ENCODE data around the gene PPP2R5E.

Gene PPP2R5E

DNA sequence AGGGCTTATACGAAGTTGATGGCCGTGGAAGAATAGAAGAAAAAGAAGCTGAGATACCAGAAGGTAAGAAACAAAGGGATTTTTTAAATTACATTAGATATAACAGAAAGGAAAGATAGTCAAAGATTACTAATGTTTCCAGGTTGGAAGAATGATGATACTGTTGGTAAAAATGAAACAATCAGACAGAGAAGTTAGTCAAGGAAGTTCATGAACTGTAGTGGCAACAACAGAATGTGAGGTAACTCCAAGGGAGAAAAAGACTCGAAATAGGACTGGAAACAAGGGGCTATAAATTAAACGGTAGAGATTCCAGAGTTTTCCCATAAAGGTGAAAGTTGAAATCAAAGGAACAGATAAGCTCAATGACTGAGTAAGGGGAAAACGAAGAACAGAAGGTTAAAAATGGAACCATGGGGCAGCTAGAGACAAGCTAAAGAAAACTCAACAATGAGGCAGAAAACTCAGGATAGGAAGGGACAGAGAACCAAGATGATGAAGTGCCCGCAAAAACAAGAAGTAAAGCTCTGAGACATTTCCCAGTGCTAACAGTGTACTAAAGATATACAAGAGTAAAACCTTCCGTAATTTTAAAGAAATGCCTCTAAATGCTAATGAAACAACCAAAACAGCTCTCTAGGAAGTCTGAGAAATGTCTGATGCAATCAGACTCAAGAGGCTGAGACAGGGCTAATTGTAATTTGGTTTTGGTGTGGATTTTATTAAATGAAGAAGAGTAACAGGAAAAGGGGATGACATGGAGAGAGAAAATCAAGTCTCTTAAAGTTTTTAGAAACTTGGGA lies 70.0 kb downstream of the PPP2R5E start:
- Histone ChIP-seq H3K27ac (ENCODE audit: low read depth, low read length) (peak overlapping the region; percentile 66), H3K4me1 (ENCODE audit: control insufficient read depth, insufficient read depth, low read length) (peaks cover 26% of the 10 kb centered on the region), H3K9me3 (ENCODE audit: control insufficient read depth, insufficient read depth, low read depth, low read length) (no peaks in the 10 kb centered on the region), H3K36me3 (ENCODE audit: control insufficient read depth, insufficient read depth, low read length) (no peaks in the 10 kb centered on the region), H3K9ac (ENCODE audit: low read length) (no peak overlapping the region), H3K4me3 (ENCODE audit: low read depth, low read length) (no peak overlapping the region), H3K27me3 (ENCODE audit: control insufficient read depth, insufficient read depth, low read length) (no peaks in the 10 kb centered on the region)

DNA sequence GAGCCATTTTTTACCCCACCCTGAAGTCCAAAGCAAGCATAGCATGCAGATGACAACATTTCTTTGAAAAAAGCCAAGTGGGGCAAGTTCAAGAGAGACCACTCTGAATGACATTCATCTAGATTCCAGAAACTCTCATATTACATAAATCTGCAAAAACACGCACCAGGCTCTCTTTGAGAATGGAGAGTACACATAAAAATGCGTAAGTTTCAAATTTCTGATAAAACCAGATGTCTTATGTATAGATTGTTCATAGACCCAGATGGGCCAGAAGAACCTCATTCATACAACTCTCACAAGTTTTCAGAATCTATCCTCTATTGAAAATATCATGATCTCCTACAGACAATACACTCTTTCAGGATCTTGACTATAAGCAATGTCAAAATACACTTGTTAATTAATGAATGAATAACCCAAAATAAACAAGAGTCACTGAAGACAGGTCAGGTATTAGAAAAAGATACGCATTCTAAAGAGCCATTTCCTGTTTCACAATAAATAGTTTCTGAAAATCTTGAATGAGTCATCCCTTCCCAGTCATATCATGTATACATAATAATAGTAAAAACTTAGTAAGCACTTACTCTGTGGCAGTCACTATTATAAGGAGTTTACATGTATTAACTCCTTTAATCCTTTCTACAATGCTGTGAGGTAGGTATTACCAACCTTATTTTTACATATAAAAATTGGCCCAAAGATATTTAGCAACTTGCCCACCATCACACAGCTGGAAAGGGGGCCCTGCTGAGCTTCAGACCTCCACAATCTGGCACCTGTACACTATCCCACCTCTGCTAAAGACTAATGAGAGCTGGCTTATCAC lies 72.0 kb downstream of the PPP2R5E start:
- Histone ChIP-seq H3K9me3 (ENCODE audit: control insufficient read depth, insufficient read depth, low read depth, low read length) (no peaks in the 10 kb centered on the region), H3K4me3 (ENCODE audit: low read depth, low read length) (no peak overlapping the region), H3K9ac (ENCODE audit: low read length) (no peak overlapping the region), H3K27me3 (ENCODE audit: control insufficient read depth, insufficient read depth, low read length) (no peaks in the 10 kb centered on the region), H3K27ac (ENCODE audit: low read depth, low read length) (peak overlapping the region; percentile 35; the same call in 1 of the 2 replicates), H3K36me3 (ENCODE audit: control insufficient read depth, insufficient read depth, low read length) (no peaks in the 10 kb centered on the region), H3K4me1 (ENCODE audit: control insufficient read depth, insufficient read depth, low read length) (peaks cover 26% of the 10 kb centered on the region)

DNA sequence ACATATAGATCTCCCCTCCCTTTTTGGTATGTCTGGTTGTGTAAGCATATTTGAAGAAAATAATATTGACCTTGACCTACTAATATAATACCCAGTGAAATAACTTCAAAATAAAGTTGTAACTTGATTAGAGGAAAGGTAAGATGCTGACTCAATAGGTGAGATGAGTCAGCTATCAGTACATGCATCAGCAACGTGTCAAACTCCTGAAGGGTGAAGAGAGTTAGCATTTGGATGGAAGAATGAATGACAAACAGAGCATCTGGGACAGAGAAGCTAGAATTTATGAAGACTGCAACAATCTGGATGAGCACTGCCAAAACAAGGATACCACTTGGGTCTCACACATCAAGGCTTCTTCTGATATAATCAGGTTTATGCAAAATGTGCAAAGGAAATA lies 74.9 kb downstream of the PPP2R5E start:
- Histone ChIP-seq H3K4me1 (ENCODE audit: control insufficient read depth, insufficient read depth, low read length) (peaks cover 18% of the 10 kb centered on the region), H3K9me3 (ENCODE audit: control insufficient read depth, insufficient read depth, low read depth, low read length) (no peaks in the 10 kb centered on the region), H3K36me3 (ENCODE audit: control insufficient read depth, insufficient read depth, low read length) (no peaks in the 10 kb centered on the region), H3K27ac (ENCODE audit: low read depth, low read length) (no peak overlapping the region), H3K4me3 (ENCODE audit: low read depth, low read length) (no peak overlapping the region), H3K27me3 (ENCODE audit: control insufficient read depth, insufficient read depth, low read length) (no peaks in the 10 kb centered on the region), H3K9ac (ENCODE audit: low read length) (no peak overlapping the region)

DNA sequence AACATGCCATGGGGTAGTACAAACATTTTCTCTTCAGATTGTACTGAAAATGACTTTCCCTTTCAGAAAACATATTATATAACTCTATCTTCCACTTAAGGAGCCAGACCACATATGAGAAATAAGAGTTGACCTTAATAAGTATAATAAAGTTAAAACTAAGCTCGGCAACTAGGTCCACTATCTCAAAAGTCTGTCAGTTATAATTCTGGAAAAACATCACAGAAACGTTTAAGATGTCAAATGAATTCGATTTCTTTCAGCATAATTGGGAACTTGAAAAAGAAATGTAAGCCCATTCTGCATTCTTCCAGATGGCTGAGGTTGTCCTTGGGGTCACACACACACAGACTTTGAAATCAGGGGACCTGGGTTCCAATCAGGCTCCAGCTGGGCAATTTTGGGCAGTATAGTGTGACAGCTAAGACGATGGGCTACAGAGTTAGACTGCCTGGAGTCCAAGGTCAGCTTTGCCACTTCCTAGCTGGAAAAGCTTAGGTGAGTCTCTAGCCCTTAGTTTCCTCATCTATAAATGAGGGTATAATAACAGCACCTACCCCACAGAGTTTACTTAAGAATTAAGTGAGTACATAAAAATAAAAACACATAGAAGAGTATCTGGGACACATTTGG lies 75.6 kb downstream of the PPP2R5E start:
- Histone ChIP-seq H3K36me3 (ENCODE audit: control insufficient read depth, insufficient read depth, low read length) (no peaks in the 10 kb centered on the region), H3K4me1 (ENCODE audit: control insufficient read depth, insufficient read depth, low read length) (peaks cover 11% of the 10 kb centered on the region), H3K9me3 (ENCODE audit: control insufficient read depth, insufficient read depth, low read depth, low read length) (no peaks in the 10 kb centered on the region), H3K9ac (ENCODE audit: low read length) (no peak overlapping the region), H3K27ac (ENCODE audit: low read depth, low read length) (no peak overlapping the region), H3K4me3 (ENCODE audit: low read depth, low read length) (no peak overlapping the region), H3K27me3 (ENCODE audit: control insufficient read depth, insufficient read depth, low read length) (no peaks in the 10 kb centered on the region)

DNA sequence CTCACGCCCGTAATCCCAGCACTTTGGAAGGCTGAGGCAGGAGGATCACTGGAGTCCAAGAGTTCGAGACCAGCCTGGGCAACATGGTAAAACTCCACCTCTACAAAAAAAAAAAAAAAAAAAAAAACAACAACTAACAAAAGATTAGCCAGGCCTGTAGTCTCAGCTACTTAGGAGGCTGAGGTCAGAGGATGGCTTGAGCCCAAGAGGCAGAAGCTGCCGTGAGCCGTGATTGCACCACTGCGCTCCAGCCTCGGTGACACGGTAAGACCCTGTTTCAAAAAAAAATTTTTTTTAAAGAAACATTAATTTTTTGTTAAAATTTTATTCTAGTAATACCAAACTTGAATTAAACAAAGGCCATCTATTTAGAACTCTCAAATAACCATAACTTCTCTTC lies 77.8 kb downstream of the PPP2R5E start:
- Histone ChIP-seq H3K9ac (ENCODE audit: low read length) (no peak overlapping the region), H3K4me3 (ENCODE audit: low read depth, low read length) (no peak overlapping the region), H3K9me3 (ENCODE audit: control insufficient read depth, insufficient read depth, low read depth, low read length) (no peaks in the 10 kb centered on the region), H3K4me1 (ENCODE audit: control insufficient read depth, insufficient read depth, low read length) (peaks cover 3% of the 10 kb centered on the region), H3K36me3 (ENCODE audit: control insufficient read depth, insufficient read depth, low read length) (no peaks in the 10 kb centered on the region), H3K27me3 (ENCODE audit: control insufficient read depth, insufficient read depth, low read length) (no peaks in the 10 kb centered on the region), H3K27ac (ENCODE audit: low read depth, low read length) (no peak overlapping the region)

DNA sequence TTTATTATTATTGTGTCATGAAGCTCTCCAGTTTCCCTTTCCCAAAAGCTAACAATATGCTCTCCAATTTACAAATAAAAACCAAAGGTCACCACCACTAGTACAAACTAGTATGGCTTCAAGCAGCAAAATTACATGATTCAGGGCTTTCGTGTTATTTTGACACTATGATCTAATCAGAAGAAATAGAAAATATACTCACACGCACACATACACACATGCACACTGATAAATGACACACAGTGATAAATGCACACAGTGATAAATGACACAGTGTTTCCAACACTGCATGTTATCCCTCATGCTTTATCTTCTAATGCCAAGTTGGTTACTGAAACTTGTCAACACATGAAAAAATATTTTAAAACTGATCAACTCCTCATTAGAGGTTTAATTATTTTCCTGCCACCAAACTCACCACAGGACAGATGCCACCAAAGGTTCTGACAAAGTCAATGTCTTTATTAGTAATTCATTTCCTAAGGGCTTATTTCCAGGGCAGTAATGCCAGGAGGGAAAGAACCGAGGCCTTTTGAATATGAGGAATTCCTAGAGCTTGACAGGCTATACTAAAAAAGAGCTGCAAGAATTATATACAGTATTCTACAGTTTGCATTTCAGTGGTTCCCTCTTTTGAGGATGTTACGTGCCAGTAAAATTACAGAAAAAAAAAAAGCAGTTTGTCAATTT lies 82.4 kb downstream of the PPP2R5E start:
- Histone ChIP-seq H3K4me1 (ENCODE audit: control insufficient read depth, insufficient read depth, low read length) (no peaks in the 10 kb centered on the region; the same call in 1 of the 2 replicates), H3K9me3 (ENCODE audit: control insufficient read depth, insufficient read depth, low read depth, low read length) (no peaks in the 10 kb centered on the region), H3K4me3 (ENCODE audit: low read depth, low read length) (no peak overlapping the region), H3K27me3 (ENCODE audit: control insufficient read depth, insufficient read depth, low read length) (no peaks in the 10 kb centered on the region), H3K27ac (ENCODE audit: low read depth, low read length) (no peak overlapping the region), H3K9ac (ENCODE audit: low read length) (no peak overlapping the region), H3K36me3 (ENCODE audit: control insufficient read depth, insufficient read depth, low read length) (no peaks in the 10 kb centered on the region)

DNA sequence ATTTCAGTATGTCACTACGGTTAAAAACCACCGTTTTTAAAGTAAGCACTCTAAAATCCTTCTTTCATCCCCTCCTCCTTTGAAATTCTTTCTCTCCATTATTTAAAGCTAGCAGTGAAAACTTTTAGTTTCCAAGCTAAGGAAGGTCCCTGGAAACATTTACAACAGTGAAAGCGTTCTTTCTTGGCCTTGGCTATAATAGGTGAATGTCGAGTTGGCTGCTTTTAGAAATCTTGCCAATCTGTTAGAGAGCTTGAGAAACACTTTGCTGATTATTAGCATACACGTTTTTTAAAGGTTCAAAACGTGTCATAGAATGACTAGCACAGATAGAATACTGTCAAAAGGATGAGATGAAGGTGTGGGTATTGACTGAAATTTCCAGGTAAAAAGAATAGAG lies 83.4 kb downstream of the PPP2R5E start:
- no peak overlapping the region for H3K27ac ChIP-seq (ENCODE audit: low read depth, low read length)
- peaks cover 4% of the 10 kb centered on the region; the same call in 1 of the 2 replicates for H3K4me1 ChIP-seq (ENCODE audit: control insufficient read depth, insufficient read depth, low read length)
- H3K4me3 ChIP-seq (ENCODE audit: low read depth, low read length): no peak overlapping the region
- no peaks in the 10 kb centered on the region for H3K27me3 ChIP-seq (ENCODE audit: control insufficient read depth, insufficient read depth, low read length)
- no peak overlapping the region for H3K9ac ChIP-seq (ENCODE audit: low read length)
- no peaks in the 10 kb centered on the region for H3K9me3 ChIP-seq (ENCODE audit: control insufficient read depth, insufficient read depth, low read depth, low read length)
- no peaks in the 10 kb centered on the region for H3K36me3 ChIP-seq (ENCODE audit: control insufficient read depth, insufficient read depth, low read length)

DNA sequence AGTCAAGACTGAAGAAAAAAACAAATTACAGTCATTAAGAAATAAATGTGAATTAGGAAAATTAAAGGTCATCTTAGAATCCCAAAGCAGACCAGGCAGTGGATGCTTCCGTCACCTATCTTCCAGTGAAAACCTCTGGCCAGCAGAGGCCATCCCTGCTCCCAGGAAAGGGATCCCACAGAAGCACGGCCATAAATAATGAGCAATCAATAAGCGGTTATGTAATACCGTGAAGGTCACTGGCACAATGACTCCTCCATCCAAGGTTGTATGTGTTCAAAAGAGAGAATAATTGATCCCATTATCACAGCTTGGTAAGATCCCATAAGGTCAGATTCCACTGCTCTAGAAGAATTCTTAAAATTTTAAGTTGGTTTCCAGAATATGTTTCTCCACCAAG lies 85.7 kb downstream of the PPP2R5E start:
- Histone ChIP-seq H3K4me3 (ENCODE audit: low read depth, low read length) (no peak overlapping the region), H3K9me3 (ENCODE audit: control insufficient read depth, insufficient read depth, low read depth, low read length) (no peaks in the 10 kb centered on the region), H3K27ac (ENCODE audit: low read depth, low read length) (no peak overlapping the region), H3K9ac (ENCODE audit: low read length) (no peak overlapping the region), H3K36me3 (ENCODE audit: control insufficient read depth, insufficient read depth, low read length) (peaks cover 4% of the 10 kb centered on the region; the same call in 1 of the 2 replicates), H3K4me1 (ENCODE audit: control insufficient read depth, insufficient read depth, low read length) (peaks cover 4% of the 10 kb centered on the region; the same call in 1 of the 2 replicates), H3K27me3 (ENCODE audit: control insufficient read depth, insufficient read depth, low read length) (no peaks in the 10 kb centered on the region)

DNA sequence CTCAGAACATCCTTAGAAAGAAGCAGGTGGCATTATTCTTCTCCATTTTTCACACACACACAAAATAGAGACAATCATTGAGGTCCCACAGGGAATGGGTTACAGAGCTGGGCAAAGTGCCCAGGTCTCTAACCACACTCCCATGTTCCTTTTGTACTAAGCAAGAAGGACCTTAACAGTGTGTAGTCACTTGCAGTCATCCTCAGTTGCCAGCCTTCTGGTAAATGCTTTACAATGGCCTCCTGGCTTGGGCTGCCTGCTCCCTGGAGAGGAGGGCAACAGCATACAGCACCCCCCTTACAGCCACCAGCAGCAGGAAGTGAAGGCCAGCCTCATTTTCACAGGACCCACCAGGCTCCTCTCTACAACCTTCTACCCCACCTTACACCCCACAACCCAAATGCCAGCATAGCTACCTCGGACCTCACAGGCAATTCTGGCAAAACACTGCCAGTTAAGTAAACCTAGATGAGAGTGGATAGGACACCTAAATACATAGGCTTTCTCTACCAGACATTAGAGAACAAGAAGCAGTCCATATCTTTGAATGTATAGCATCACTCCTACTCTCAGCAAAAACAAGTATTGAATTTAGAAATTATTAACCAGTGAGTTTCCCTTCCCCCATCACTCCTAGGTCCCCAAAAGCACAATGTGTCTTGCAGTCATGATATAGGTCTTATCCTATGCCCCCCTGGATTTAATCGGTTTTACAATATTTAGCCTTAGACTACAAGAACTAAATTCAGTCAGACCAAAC lies 88.1 kb downstream of the PPP2R5E start:
- H3K4me3 ChIP-seq (ENCODE audit: low read depth, low read length): no peak overlapping the region
- H3K36me3 ChIP-seq (ENCODE audit: control insufficient read depth, insufficient read depth, low read length): peaks cover 12% of the 10 kb centered on the region; the same call in 1 of the 2 replicates
- no peak overlapping the region for H3K27ac ChIP-seq (ENCODE audit: low read depth, low read length)
- no peaks in the 10 kb centered on the region for H3K27me3 ChIP-seq (ENCODE audit: control insufficient read depth, insufficient read depth, low read length)
- 0 out of 2 replicates have a peak, but pooled peaks cover 4% of the 10 kb centered on the region for H3K4me1 ChIP-seq (ENCODE audit: control insufficient read depth, insufficient read depth, low read length)
- H3K9ac ChIP-seq (ENCODE audit: low read length): no peak overlapping the region
- no peaks in the 10 kb centered on the region for H3K9me3 ChIP-seq (ENCODE audit: control insufficient read depth, insufficient read depth, low read depth, low read length)

DNA sequence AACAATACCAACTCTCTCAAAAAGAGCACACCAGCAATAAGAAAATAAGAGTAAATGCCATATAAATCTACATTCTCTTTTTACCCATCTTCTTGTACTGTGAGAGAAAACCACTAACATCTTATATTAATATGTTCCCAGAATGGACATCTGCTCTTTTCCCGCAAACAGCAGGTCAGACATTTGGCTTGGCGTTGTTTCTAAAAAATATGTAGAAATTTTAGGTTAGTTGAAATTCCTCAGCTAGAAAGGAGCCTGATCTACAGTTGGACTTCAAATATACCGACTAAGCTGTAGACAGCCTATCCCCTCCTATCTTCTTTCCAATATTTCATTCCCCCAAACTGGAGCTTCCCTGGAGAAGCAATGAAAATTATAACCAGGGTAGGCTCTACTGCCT lies 88.7 kb downstream of the PPP2R5E start:
- 0 out of 2 replicates have a peak, but pooled peaks cover 4% of the 10 kb centered on the region for H3K4me1 ChIP-seq (ENCODE audit: control insufficient read depth, insufficient read depth, low read length)

More for the DNA sequence above, 88.7 kb downstream of the PPP2R5E start:
- Histone ChIP-seq H3K27ac (ENCODE audit: low read depth, low read length) (no peak overlapping the region), H3K9ac (ENCODE audit: low read length) (no peak overlapping the region), H3K36me3 (ENCODE audit: control insufficient read depth, insufficient read depth, low read length) (peaks cover 12% of the 10 kb centered on the region; the same call in 1 of the 2 replicates), H3K4me3 (ENCODE audit: low read depth, low read length) (no peak overlapping the region), H3K9me3 (ENCODE audit: control insufficient read depth, insufficient read depth, low read depth, low read length) (no peaks in the 10 kb centered on the region), H3K27me3 (ENCODE audit: control insufficient read depth, insufficient read depth, low read length) (no peaks in the 10 kb centered on the region)

Data from HUES6 (cell line).